BLaER1 (cell line): Measurements from ENCODE around the gene NEIL3.

Experiments
- H3K27ac ChIP-seq: shearing (Covaris generic); formaldehyde crosslinking; 2 replicates; pipeline ENCODE4 v1.8.1; 2022
- H3K27me3 ChIP-seq: shearing (Covaris generic); formaldehyde crosslinking; 2 replicates; pipeline ENCODE4 v1.8.1; 2022
- H3K36me3 ChIP-seq: shearing (Covaris generic); formaldehyde crosslinking; 2 replicates; pipeline ENCODE4 v1.8.1; 2022
- H3K4me1 ChIP-seq: shearing (Covaris generic); formaldehyde crosslinking; 2 replicates; pipeline ENCODE4 v1.8.1; 2022
- H3K4me2 ChIP-seq: shearing (Covaris generic); formaldehyde crosslinking; 2 replicates; pipeline ENCODE4 v1.8.1; 2022
- H3K4me3 ChIP-seq: shearing (Covaris generic); formaldehyde crosslinking; 2 replicates; pipeline ENCODE4 v1.8.1; 2022
- H3K9ac ChIP-seq: shearing (Covaris generic); formaldehyde crosslinking; 2 replicates; pipeline ENCODE4 v1.8.1; 2022
- H3K9me3 ChIP-seq: shearing (Covaris generic); formaldehyde crosslinking; 2 replicates; pipeline ENCODE4 v1.8.1; 2022
- H4K20me1 ChIP-seq: shearing (Covaris generic); formaldehyde crosslinking; 2 replicates; pipeline ENCODE4 v1.8.1; 2022
- Cebpa-rat ChIP-seq: shearing (Covaris generic); IDR thresholded peaks from 2 replicates; pipeline ENCODE4 v1.8.1; 2022

NEIL3 gene

GRCh38 chr4:177321647-177322046, 12.0 kb downstream of the NEIL3 start:
- H3K9ac ChIP-seq: no peak overlapping the region
- peaks cover 29% of the 10 kb centered on the region for H3K36me3 ChIP-seq
- H3K27me3 ChIP-seq: no peaks in the 10 kb centered on the region
- TF ChIP-seq Cebpa-rat: no peak
- no peak overlapping the region for H3K27ac ChIP-seq
- no peak overlapping the region for H3K4me3 ChIP-seq
- no peaks in the 10 kb centered on the region for H3K4me1 ChIP-seq
- H4K20me1 ChIP-seq: no peaks in the 10 kb centered on the region
- peaks cover 1% of the 10 kb centered on the region; the same call in 1 of the 2 replicates for H3K9me3 ChIP-seq
- H3K4me2 ChIP-seq: no peak overlapping the region

- H3K27me3 ChIP-seq: no peaks in the 10 kb centered on the region
- H3K36me3 ChIP-seq: peaks cover 34% of the 10 kb centered on the region
- no peak overlapping the region for H3K9ac ChIP-seq
- no peaks in the 10 kb centered on the region for H3K4me1 ChIP-seq
- TF ChIP-seq Cebpa-rat: no peak
- H3K4me2 ChIP-seq: no peak overlapping the region
- no peak overlapping the region for H3K27ac ChIP-seq
- no peaks in the 10 kb centered on the region for H4K20me1 ChIP-seq
- peaks cover 7% of the 10 kb centered on the region for H3K9me3 ChIP-seq
- no peak overlapping the region for H3K4me3 ChIP-seq
Observed at GRCh38 chr4:177322266-177322665, 12.6 kb downstream of the NEIL3 start.

DNA sequence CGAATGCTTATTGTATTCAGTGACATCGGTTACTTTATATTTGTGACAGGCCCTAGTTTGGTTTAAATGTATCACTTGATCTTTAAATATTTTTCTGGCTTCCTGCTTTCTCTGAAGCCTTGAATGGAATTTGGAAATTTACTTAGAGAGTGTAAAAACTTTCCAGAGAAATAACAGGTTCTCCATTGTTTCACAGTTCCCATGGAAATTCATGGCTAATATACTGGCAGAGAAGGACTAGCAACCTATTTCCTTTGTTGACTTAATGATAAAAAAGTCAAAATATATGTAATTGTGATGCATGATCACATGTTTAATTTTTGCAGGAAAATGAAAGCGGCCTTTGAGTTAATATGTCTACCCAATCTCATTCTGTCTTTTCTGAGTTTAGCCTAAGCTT, 13.2 kb downstream of the NEIL3 start:
- no peaks in the 10 kb centered on the region for H4K20me1 ChIP-seq
- peaks cover 34% of the 10 kb centered on the region for H3K36me3 ChIP-seq
- H3K9ac ChIP-seq: no peak overlapping the region
- no peak overlapping the region for H3K4me3 ChIP-seq
- peaks cover 11% of the 10 kb centered on the region for H3K9me3 ChIP-seq
- H3K4me2 ChIP-seq: no peak overlapping the region
- H3K4me1 ChIP-seq: no peaks in the 10 kb centered on the region
- H3K27ac ChIP-seq: no peak overlapping the region
- TF ChIP-seq Cebpa-rat: no peak
- no peaks in the 10 kb centered on the region for H3K27me3 ChIP-seq

DNA sequence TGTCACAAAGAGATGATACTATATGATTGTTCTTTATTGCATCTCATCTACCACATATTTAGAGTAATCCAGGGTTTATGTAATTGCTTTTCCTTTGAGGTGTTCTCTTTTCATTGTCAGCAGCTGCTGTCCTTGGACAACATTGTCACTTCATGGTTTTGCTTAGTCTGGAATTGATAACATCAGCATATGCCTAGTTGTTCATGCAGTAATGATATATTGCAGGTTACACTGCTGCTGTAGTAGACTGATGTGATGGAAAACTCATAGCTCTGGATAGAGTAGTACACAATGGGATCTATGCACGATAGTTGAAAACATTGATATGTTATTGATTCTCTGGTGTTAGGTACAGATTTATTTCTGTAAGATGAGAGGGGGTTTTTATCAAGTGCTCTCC, 13.7 kb downstream of the NEIL3 start:
- H3K4me3 ChIP-seq: no peak overlapping the region
- H3K9ac ChIP-seq: no peak overlapping the region
- peaks cover 40% of the 10 kb centered on the region for H3K36me3 ChIP-seq
- H4K20me1 ChIP-seq: no peaks in the 10 kb centered on the region
- peaks cover 16% of the 10 kb centered on the region for H3K9me3 ChIP-seq
- no peak overlapping the region for H3K4me2 ChIP-seq
- no peak for TF ChIP-seq Cebpa-rat
- no peak overlapping the region for H3K27ac ChIP-seq
- no peaks in the 10 kb centered on the region for H3K27me3 ChIP-seq
- no peaks in the 10 kb centered on the region for H3K4me1 ChIP-seq

DNA sequence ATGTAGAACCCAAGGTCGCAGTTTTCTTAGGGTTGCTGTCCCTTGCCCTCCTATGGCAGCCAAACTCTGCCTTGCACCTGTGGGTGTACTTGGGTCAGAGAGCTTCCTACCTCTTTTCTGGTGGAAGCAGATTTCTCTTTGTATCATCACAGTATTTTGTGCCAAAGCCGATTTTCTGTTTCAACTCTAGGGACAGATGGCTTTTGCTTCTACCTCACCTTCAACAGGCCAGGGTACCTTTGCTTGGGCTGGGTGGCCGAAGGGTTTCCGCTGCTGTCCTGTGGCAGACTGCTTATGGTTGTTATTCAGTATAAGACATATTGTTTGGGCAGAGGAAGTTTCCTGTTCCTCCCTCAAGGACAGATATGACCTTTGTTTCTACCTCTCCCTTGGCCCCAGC, 22.4 kb downstream of the NEIL3 start:
- peaks cover 36% of the 10 kb centered on the region for H3K9me3 ChIP-seq
- no peaks in the 10 kb centered on the region for H3K4me1 ChIP-seq
- TF ChIP-seq Cebpa-rat: no peak
- H3K36me3 ChIP-seq: peaks cover 48% of the 10 kb centered on the region
- H4K20me1 ChIP-seq: no peaks in the 10 kb centered on the region
- H3K4me2 ChIP-seq: no peak overlapping the region
- no peak overlapping the region for H3K9ac ChIP-seq
- H3K27me3 ChIP-seq: no peaks in the 10 kb centered on the region
- H3K27ac ChIP-seq: no peak overlapping the region
- H3K4me3 ChIP-seq: no peak overlapping the region

DNA sequence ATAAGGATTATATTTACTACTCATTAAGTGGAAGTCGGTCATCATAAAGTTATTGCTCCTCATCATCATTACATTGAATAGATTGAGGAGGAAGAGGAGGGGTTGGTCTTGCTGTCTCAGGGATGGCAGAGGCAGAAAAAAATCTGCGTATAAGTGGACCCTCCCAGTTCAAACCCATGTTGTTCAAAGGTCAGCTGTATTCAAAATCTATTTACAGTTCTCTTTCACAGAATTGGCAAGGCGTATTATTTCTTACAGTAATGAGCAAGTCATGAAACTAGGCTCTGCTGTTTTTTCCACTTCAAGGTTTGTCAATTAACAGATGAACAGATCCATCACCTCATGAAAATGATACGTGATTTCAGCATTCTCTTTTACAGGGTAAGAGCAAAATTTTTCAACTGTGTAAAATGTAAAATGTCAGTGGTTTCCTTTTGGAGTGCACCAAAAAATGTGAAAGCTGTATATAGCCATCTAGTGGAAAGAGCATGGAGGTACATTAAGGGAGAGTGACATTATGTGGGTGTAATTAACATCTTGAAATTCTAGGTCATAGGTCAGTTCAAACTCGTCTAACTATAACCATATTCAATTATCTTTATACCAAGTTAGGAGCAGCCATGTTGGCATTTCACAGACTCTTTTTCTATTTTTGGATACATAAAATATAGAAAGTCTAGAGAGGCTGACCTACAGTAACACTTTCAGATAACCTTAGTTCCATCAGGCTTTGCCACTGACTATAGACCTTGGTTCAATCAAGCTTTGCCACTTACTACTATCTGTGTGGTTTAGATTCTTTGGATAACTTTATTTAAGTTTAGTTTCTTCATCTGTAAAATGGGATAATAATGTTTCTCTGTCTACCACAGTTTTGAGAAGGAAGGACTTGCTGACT, 30.1 kb downstream of the NEIL3 start:
- Histone ChIP-seq H3K4me1 (no peaks in the 10 kb centered on the region), H3K9ac (no peak overlapping the region), H3K27me3 (no peaks in the 10 kb centered on the region), H3K36me3 (peaks cover 31% of the 10 kb centered on the region), H3K27ac (no peak overlapping the region), H4K20me1 (no peaks in the 10 kb centered on the region), H3K4me2 (no peak overlapping the region), H3K9me3 (no peaks in the 10 kb centered on the region), H3K4me3 (no peak overlapping the region)
- TF ChIP-seq Cebpa-rat: no peak

- Histone ChIP-seq H3K27ac (no peak overlapping the region), H3K9me3 (no peaks in the 10 kb centered on the region), H3K4me3 (no peak overlapping the region), H3K36me3 (peaks cover 63% of the 10 kb centered on the region), H3K4me1 (no peaks in the 10 kb centered on the region), H3K27me3 (no peaks in the 10 kb centered on the region), H3K4me2 (no peak overlapping the region), H4K20me1 (no peaks in the 10 kb centered on the region), H3K9ac (no peak overlapping the region)
- TF ChIP-seq Cebpa-rat: no peak
Observed at GRCh38 chr4:177348348-177348747, 38.7 kb downstream of the NEIL3 start.

- H3K9me3 ChIP-seq: no peaks in the 10 kb centered on the region
- no peaks in the 10 kb centered on the region for H3K4me1 ChIP-seq
- H4K20me1 ChIP-seq: no peaks in the 10 kb centered on the region
- H3K27me3 ChIP-seq: no peaks in the 10 kb centered on the region
- H3K4me2 ChIP-seq: no peak overlapping the region
- no peak overlapping the region for H3K9ac ChIP-seq
- peaks cover 66% of the 10 kb centered on the region for H3K36me3 ChIP-seq
- H3K27ac ChIP-seq: no peak overlapping the region
- no peak overlapping the region for H3K4me3 ChIP-seq
- TF ChIP-seq Cebpa-rat: no peak
Observed at GRCh38 chr4:177349191-177349590, 39.5 kb downstream of the NEIL3 start.

- no peaks in the 10 kb centered on the region for H3K9me3 ChIP-seq
- TF ChIP-seq Cebpa-rat: no peak
Observed at GRCh38 chr4:177351622-177352244, 42.1 kb downstream of the NEIL3 start.

GRCh38 chr4:177356206-177356605, 46.5 kb downstream of the NEIL3 start:
- no peaks in the 10 kb centered on the region for H3K9me3 ChIP-seq
- no peak overlapping the region for H3K9ac ChIP-seq
- no peaks in the 10 kb centered on the region for H4K20me1 ChIP-seq
- peaks cover 56% of the 10 kb centered on the region for H3K36me3 ChIP-seq
- H3K4me2 ChIP-seq: no peak overlapping the region
- H3K4me1 ChIP-seq: no peaks in the 10 kb centered on the region
- no peak overlapping the region for H3K27ac ChIP-seq
- H3K4me3 ChIP-seq: no peak overlapping the region
- no peaks in the 10 kb centered on the region for H3K27me3 ChIP-seq
- TF ChIP-seq Cebpa-rat: no peak

More at GRCh38 chr4:177351622-177352244, 42.1 kb downstream of the NEIL3 start:
- Histone ChIP-seq H3K36me3 (peaks cover 58% of the 10 kb centered on the region), H4K20me1 (no peaks in the 10 kb centered on the region), H3K4me2 (no peak overlapping the region), H3K4me1 (no peaks in the 10 kb centered on the region), H3K9ac (no peak overlapping the region), H3K27me3 (no peaks in the 10 kb centered on the region), H3K27ac (no peak overlapping the region), H3K4me3 (no peak overlapping the region)
